RWPE2 (cell line): Measurements from ENCODE around the gene PCDHGB3.
"Not testable (repeated sequence)": the region's sequence is repeated elsewhere in the genome, so short reads cannot be mapped to it uniquely, and the experiment has no call there.

Source experiments
- ATAC-seq: fragments of 200-7000 bp; cut with Tn5 transposase; 3 replicates; pipeline ENCODE4 v1.9.1; 2021; ENCODE audit warnings: low read depth
- DNase-seq: peaks from one replicate; pipeline ENCODE4 v3.0.0-alpha.2; 2020; ENCODE audit warnings: low spot score
- H3K27ac ChIP-seq: fragments of 450-650 bp; 2 replicates; pipeline ENCODE4 v1.5.1; 2017; ENCODE audit warnings: mild to moderate bottlenecking; ENCODE audit not compliant: poor library complexity, severe bottlenecking
- H3K27me3 ChIP-seq: fragments of 250-450 bp; sonication (Bioruptor Pico); 2 replicates; pipeline ENCODE4 v1.5.1; 2021; ENCODE audit warnings: mild to moderate bottlenecking, moderate library complexity; ENCODE audit not compliant: insufficient read depth, poor library complexity, severe bottlenecking
- H3K36me3 ChIP-seq: fragments of 250-450 bp; sonication (Bioruptor Pico); 2 replicates; pipeline ENCODE4 v1.5.1; 2020; ENCODE audit warnings: low read depth, mild to moderate bottlenecking, moderate library complexity
- H3K4me1 ChIP-seq: fragments of 250-450 bp; sonication (Bioruptor Pico); 2 replicates; pipeline ENCODE4 v1.5.1; 2021; ENCODE audit warnings: mild to moderate bottlenecking, moderate library complexity; ENCODE audit not compliant: insufficient read depth, poor library complexity, severe bottlenecking
- H3K4me3 ChIP-seq: fragments of 250-450 bp; sonication (Bioruptor Pico); 2 replicates; pipeline ENCODE4 v1.5.1; 2021; ENCODE audit warnings: mild to moderate bottlenecking, moderate library complexity; ENCODE audit not compliant: severe bottlenecking
- H3K9me3 ChIP-seq: fragments of 250-450 bp; sonication (Bioruptor Pico); 2 replicates; pipeline ENCODE4 v1.5.1; 2021; ENCODE audit warnings: mild to moderate bottlenecking, moderate library complexity; ENCODE audit not compliant: severe bottlenecking
- TF ChIP-seq, protein P1 (sequence below): fragments of 450-650 bp; IDR thresholded peaks from one replicate; pipeline ENCODE4 v1.5.1; 2017; ENCODE audit warnings: mild to moderate bottlenecking, moderate library complexity; ENCODE audit not compliant: poor library complexity, severe bottlenecking

The PCDHGB3 gene

DNA sequence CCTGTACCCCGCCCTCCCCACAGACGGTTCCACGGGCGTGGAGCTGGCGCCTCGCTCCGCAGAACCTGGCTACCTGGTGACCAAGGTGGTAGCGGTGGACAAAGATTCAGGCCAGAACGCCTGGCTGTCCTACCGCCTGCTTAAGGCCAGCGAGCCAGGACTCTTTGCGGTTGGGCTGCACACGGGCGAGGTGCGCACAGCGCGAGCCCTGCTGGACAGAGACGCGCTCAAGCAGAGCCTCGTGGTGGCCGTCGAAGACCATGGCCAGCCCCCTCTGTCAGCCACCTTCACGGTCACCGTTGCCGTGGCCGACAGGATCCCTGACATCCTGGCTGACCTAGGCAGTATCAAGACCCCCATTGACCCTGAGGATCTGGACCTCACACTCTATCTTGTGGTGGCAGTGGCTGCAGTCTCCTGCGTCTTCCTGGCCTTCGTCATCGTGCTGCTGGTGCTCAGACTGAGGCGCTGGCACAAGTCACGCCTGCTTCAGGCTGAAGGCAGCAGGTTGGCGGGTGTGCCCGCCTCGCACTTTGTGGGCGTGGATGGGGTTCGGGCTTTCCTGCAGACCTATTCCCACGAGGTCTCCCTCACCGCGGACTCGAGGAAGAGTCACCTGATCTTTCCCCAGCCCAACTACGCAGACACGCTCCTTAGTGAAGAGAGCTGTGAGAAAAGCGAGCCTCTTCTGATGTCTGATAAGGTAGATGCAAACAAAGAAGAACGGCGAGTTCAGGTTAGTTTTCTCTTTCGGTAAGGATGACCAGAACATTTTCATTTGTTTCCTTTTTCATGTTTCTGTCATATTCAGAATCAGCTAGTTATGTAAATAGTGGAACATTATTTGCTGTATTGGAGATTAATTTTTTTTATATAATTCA, 3.8 kb upstream of the PCDHGB3 start:
- DNase-seq, result no peak
- no peak for ATAC-seq
- TF ChIP-seq, protein P1, sequence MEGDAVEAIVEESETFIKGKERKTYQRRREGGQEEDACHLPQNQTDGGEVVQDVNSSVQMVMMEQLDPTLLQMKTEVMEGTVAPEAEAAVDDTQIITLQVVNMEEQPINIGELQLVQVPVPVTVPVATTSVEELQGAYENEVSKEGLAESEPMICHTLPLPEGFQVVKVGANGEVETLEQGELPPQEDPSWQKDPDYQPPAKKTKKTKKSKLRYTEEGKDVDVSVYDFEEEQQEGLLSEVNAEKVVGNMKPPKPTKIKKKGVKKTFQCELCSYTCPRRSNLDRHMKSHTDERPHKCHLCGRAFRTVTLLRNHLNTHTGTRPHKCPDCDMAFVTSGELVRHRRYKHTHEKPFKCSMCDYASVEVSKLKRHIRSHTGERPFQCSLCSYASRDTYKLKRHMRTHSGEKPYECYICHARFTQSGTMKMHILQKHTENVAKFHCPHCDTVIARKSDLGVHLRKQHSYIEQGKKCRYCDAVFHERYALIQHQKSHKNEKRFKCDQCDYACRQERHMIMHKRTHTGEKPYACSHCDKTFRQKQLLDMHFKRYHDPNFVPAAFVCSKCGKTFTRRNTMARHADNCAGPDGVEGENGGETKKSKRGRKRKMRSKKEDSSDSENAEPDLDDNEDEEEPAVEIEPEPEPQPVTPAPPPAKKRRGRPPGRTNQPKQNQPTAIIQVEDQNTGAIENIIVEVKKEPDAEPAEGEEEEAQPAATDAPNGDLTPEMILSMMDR, result no peak
- Histone ChIP-seq H3K36me3 (no peaks in the 10 kb centered on the region), H3K27ac (no peak overlapping the region), H3K4me3 (no peak overlapping the region), H3K9me3 (peaks cover 18% of the 10 kb centered on the region), H3K4me1 (no peaks in the 10 kb centered on the region), H3K27me3 (peaks cover 97% of the 10 kb centered on the region)

DNA sequence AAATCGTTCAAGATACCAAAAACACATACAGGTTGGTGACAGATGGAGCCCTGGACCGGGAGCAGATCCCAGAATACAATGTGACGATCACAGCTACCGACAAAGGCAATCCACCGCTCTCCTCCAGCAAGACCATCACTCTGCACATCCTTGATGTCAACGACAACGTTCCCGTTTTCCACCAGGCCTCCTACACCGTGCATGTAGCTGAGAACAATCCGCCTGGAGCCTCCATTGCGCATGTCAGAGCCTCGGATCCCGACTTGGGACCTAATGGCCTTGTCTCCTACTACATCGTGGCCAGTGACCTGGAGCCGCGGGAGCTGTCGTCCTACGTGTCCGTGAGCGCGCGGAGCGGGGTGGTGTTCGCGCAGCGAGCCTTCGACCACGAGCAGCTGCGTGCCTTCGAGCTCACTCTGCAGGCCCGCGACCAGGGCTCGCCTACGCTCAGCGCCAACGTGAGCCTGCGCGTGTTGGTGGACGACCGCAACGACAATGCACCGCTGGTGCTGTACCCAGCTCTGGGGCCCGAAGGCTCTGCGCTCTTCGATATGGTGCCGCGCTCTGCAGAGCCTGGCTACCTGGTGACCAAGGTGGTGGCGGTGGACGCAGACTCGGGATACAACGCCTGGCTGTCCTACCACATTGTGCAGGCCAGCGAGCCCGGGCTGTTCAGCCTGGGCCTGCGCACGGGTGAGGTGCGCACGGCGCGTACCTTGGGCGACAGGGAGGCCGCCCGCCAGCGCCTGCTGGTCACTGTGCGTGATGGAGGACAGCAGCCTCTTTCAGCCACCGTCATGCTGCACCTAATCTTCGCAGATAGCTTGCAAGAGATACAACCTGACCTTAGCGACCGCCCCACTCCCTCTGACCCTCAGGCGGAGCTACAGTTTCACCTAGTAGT, 1.8 kb downstream of the PCDHGB3 start:
- ATAC-seq (no peak), DNase-seq (no peak)
- Histone ChIP-seq H3K36me3 (no peaks in the 10 kb centered on the region), H3K4me3 (no peak overlapping the region), H3K9me3 (no peaks in the 10 kb centered on the region), H3K27me3 (peaks cover 66% of the 10 kb centered on the region), H3K4me1 (no peaks in the 10 kb centered on the region), H3K27ac (no peak overlapping the region)
- TF ChIP-seq, protein P1, result no peak

DNA sequence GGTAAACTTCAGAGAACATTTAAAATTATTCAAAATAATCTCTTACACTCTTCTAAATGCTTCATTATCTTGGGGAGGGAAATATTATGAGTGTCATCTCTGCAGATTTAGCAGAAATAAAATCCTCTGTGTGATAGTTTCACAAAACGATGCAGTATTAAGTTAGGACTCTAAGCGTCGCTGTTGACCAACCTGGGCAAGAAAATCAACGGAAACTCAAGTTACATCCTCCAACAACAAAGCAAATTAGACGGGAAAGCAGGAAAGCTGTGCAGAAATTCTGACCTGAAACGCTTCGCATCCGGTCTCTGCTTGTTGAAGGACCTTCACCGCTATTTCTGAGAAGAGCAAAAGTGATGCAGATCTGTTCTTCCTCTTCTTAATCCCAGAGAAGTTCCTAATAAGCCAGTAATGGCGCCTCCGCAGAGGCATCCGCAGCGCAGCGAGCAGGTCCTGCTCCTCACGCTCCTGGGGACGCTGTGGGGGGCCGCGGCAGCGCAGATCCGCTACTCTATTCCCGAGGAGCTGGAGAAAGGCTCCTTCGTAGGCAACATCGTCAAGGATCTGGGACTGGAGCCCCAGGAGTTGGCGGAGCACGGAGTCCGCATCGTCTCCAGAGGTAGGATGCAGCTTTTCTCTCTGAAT, 3.8 kb downstream of the PCDHGB3 start, which contains the start of gene PCDHGA6:
PCDHGA6 (plus strand) TSS at position 219 of the 645 bp plus-strand sequence; CDS start at position 412, 193 bp downstream.
- H3K27ac ChIP-seq, result no peak within 1 kb of the TSS
- H3K4me3 ChIP-seq, result peak within 1 kb of the TSS; percentile 27
- no peaks in the 10 kb centered on the region for H3K4me1 ChIP-seq
- TF ChIP-seq, protein P1, result peak; percentile 94
- ATAC-seq, result peak; percentile 60
- peaks cover 47% of the 10 kb centered on the region for H3K27me3 ChIP-seq
- no peak for DNase-seq
- H3K36me3 ChIP-seq, result no peaks in the 10 kb centered on the region
- H3K9me3 ChIP-seq, result no peaks in the 10 kb centered on the region

DNA sequence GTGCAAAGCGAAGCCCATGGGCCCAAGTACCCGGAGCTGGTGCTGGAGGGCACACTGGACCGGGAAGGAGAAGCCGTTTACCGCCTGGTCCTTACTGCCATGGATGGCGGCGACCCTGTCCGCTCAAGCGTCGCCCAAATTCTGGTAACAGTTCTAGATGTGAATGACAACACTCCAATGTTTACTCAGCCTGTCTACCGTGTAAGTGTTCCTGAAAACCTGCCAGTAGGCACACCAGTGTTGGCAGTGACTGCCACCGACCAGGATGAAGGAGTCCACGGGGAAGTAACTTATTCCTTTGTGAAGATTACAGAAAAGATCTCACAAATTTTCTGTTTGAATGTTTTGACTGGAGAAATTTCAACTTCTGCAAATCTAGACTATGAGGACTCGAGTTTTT, 4.6 kb downstream of the PCDHGB3 start:
- H3K27me3 ChIP-seq, result peaks cover 46% of the 10 kb centered on the region
- no peak overlapping the region for H3K27ac ChIP-seq
- no peaks in the 10 kb centered on the region for H3K36me3 ChIP-seq
- H3K4me3 ChIP-seq, result no peak overlapping the region
- ATAC-seq (no peak), DNase-seq (no peak)
- no peaks in the 10 kb centered on the region for H3K9me3 ChIP-seq
- TF ChIP-seq, protein P1, result no peak
- no peaks in the 10 kb centered on the region for H3K4me1 ChIP-seq

DNA sequence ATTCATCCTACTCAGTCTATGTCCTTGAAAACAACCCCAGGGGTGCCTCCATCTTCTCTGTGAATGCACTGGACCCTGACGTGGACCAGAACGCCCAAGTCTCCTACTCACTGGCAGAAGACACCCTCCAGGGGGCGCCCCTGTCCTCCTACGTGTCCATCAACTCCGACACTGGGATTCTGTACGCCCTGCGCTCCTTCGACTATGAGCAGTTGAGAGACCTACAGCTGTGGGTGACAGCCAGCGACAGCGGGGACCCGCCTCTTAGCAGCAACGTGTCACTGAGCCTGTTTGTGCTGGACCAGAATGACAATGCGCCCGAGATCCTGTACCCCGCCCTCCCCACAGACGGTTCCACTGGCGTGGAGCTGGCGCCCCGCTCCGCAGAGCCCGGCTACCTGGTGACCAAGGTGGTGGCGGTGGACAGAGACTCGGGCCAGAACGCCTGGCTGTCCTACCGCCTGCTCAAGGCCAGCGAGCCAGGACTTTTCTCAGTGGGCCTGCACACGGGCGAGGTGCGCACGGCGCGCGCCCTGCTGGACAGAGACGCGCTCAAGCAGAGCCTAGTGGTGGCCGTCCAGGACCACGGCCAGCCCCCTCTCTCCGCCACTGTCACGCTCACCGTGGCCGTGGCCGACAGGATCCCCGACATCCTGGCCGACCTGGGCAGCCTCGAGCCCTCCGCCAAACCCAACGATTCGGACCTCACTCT, 5.6 kb downstream of the PCDHGB3 start:
- not testable (repeated sequence) for H3K4me3 ChIP-seq, H3K27ac ChIP-seq, H3K4me1 ChIP-seq, ATAC-seq, H3K9me3 ChIP-seq, H3K36me3 ChIP-seq, DNase-seq
- peaks cover 40% of the 10 kb centered on the region for H3K27me3 ChIP-seq
